Right forelimb (tissue), 1 donor: ENCODE results near the gene PGAP3.

ENCODE experiments used
- DNase-seq: peaks from one replicate; pipeline ENCODE4 v3.0.0-alpha.2; 2018

PGAP3 gene

GRCh38 chr17:39655105-39655504 is 32.8 kb downstream of the PGAP3 start:
- no peak for DNase-seq

DNA sequence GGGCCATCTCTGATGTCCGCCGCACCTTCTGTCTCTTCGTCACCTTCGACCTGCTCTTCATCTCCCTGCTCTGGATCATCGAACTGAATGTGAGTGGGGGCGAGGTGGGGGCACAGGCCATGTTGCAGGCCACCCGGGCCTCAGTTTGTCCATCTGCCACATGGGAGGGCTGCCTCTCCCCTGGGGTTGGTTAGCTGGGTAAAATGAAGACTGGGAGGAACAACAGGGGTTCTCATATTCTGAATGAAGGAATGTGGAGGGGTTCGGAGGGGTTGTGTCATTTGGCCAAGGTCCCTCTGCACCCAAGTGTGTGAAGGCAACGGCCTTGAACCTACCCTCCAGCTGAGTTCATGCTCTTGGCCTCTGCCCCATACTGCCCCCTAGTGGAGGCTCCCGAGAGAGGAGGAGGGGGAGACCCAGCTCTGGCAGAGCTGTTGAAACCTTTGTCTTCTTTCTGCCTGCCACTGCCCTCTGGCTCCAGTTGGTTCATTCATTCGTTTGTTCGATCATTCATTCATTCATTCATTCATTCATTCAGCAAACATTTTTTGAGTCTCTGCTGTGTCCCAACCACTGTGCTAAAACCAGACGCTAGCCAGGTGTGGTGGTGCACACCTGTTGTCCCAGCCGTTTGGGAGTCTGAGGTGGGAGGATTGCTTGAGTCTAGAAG is 34.1 kb downstream of the PGAP3 start:
- no peak for DNase-seq

DNA sequence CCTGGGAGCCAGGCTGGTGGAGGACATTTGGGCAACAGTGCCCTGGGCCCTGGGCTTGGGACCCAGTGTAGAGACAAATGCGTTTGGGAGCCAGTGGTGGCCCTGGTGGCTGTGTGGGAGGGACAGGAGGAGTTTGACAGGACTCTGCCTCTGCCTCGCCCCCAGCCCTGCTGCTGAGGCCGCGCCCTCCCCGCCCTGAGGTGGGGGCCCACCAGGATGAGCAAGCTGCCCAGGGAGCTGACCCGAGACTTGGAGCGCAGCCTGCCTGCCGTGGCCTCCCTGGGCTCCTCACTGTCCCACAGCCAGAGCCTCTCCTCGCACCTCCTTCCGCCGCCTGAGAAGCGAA is 34.6 kb downstream of the PGAP3 start:
- DNase-seq, result no peak

- DNase-seq, result no peak
Observed at GRCh38 chr17:39652587-39653315, 35.1 kb downstream of the PGAP3 start.

- no peak for DNase-seq
Observed at GRCh38 chr17:39651923-39652586, 35.8 kb downstream of the PGAP3 start.

- DNase-seq, result no peak
Observed at GRCh38 chr17:39650121-39650579, 37.7 kb downstream of the PGAP3 start.

- DNase-seq, result no peak
Observed at GRCh38 chr17:39648616-39649366, 39.1 kb downstream of the PGAP3 start.

- no peak for DNase-seq
Observed at GRCh38 chr17:39647256-39647655, 40.6 kb downstream of the PGAP3 start.

DNA sequence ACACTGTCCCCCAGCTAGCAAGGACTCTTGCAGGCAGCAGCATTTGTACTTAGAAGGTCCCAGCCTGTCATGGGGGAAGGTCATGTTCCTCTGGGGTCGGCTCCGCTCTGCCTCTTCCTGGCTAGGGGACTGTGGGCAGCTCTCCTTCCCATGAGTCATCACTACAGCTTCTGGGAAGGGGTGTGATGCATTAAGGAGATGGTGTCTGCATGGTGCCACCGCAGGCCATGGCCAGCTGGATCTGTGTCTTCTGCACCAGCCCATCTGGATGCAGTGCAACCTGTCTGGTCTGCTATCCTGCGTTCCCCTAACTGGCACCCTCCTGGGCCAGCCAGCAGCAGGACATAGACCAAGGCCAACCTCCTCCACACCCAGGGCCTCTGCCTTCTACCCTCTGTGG is 44.6 kb downstream of the PGAP3 start:
- DNase-seq, result no peak

- no peak for DNase-seq
Observed at GRCh38 chr17:39642291-39643074, 45.4 kb downstream of the PGAP3 start.

- no peak for DNase-seq
Observed at GRCh38 chr17:39641883-39642282, 46.0 kb downstream of the PGAP3 start.

GRCh38 chr17:39641097-39641496 is 46.8 kb downstream of the PGAP3 start:
- no peak for DNase-seq

DNA sequence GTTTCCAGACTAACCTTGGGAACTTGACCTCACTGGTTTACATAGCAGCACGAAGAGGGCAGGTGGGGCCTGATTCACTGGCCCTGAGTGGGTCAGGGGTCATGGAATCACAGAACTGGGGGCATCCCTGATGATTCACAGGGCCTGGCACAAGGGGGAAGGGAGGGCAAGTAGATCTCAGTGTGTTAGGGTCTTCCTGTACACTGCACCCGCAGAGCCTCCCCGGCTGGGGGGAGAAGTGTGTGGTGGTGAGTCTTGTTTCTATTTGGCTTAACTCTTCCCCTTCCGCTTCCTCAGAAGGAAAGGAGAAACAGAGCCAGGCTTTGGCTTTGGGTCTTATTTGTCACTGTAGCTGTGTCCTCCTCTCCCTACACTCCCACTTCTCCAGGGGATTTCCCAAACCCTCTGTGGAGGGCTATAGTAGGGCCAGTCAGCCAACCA is 47.2 kb downstream of the PGAP3 start:
- no peak for DNase-seq

- no peak for DNase-seq
Observed at GRCh38 chr17:39639566-39640458, 48.0 kb downstream of the PGAP3 start.

DNA sequence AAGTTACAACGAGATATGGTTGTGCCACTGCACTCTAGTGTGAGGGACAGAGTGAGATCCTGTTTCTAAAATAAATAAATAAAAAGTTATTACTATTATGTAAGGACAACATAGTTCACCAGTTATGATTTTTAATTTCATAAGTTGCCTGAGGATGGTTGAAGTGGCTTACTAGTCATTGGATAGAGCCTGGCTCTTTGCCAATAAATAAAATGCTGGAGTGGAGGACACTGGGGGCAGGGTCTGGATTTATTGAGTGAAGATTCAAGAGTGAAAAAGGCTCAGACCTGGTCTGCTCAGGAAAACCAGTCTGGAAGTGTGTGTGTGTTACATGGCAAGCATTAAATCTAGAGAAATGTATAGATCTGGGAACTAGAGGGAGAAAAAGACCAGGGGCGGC is 48.8 kb downstream of the PGAP3 start:
- DNase-seq, result no peak

GRCh38 chr17:39638317-39638716 is 49.5 kb downstream of the PGAP3 start:
- DNase-seq, result no peak

DNA sequence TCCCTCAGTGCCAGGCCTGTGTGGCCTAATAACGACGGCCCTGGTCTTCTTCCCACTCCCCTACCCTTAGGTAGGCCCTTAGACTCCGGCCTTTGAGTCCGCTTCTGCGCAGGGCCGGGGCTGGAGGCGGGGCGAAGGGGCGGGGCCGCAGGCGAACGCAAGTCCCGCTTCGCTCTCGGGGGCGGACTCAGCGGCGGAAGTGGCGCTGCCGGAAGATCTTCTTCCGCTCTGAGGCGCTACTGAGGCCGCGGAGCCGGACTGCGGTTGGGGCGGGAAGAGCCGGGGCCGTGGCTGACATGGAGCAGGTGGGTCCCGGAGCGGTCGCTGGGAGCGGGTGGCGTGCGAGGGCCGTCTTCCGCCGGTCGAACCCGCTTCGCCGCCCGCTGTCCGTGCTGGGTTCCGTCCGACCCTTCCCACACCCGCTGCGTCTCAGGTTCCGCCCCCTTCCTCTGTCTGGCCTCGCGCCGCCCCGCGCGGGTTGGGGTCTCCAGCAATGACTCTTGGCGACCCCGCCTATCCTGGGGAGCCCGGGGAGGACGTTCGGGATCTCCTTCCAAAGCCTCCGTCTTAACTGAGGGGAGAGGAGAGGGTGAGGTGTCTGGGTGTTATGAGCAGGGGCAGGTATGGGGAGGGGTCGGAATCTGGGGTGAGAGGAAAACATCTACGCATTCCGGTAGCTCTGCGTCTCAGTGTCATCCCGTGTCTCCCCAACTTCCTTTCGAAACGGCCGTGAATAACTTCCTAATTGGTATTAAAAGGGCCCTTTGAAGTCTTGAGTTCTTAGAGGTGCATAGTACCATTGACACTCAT is 50.7 kb downstream of the PGAP3 start, which contains the start of gene STARD3:
STARD3 (plus strand) TSS at position 218 of the 810 bp plus-strand sequence. CDS start 16,388 bp downstream, outside the sequence.
- DNase-seq, result peak; percentile 92

GRCh38 chr17:39636587-39636926 is 51.3 kb downstream of the PGAP3 start:
- DNase-seq, result no peak

DNA sequence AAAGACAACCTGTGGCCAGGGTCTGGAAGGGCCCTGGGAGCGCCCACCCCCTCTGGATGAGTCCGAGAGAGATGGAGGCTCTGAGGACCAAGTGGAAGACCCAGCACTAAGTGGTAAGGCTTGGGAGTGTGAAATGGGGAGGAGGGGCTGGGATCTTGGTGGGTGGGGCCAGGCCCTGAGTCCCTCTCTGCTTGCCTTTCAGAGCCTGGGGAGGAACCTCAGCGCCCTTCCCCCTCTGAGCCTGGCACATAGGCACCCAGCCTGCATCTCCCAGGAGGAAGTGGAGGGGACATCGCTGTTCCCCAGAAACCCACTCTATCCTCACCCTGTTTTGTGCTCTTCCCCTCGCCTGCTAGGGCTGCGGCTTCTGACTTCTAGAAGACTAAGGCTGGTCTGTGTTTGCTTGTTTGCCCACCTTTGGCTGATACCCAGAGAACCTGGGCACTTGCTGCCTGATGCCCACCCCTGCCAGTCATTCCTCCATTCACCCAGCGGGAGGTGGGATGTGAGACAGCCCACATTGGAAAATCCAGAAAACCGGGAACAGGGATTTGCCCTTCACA is 52.2 kb downstream of the PGAP3 start:
- DNase-seq, result no peak

GRCh38 chr17:39634384-39634871 is 53.4 kb downstream of the PGAP3 start:
- no peak for DNase-seq
